Spleen (tissue), 11 donors: ENCODE results near the gene ARID5B. TPM values are rescaled to one million over a fixed set of nuclear protein-coding genes. Genes with fewer than 3 reads are reported as not detected.

ENCODE experiments used
- DNase-seq: peaks from one replicate; pipeline ENCODE4 v3.0.0-alpha.2; 2020
- H3K27ac ChIP-seq, 8 donors: fragments of 200-600 bp; sonication (generic) in 7 of 8; 1 replicate in 4 of 8; 2 replicates in 4 of 8; pipeline versions ENCODE4 v1.5.0 to v1.8.0; 2016 to 2021; ENCODE audit warnings: inconsistent platforms in 4 of 8, mild to moderate bottlenecking in 4 of 8, moderate library complexity in 1 of 8
- H3K27me3 ChIP-seq, 7 donors: fragments of 200-600 bp; sonication (generic) in 6 of 7; replicated peaks in 1 of 7; 1 replicate in 4 of 7; 2 replicates in 3 of 7; pipeline versions ENCODE4 v1.5.0 to v1.8.0; 2016 to 2021; ENCODE audit warnings: inconsistent platforms in 3 of 7, mild to moderate bottlenecking in 1 of 7
- H3K36me3 ChIP-seq, 6 donors: fragments of 200-600 bp; sonication (generic) in 5 of 6; 1 replicate in 4 of 6; 2 replicates in 2 of 6; pipeline versions ENCODE4 v1.5.0 to v1.8.0; 2016 to 2021; ENCODE audit warnings: inconsistent platforms in 2 of 6
- H3K4me1 ChIP-seq, 6 donors: fragments of 200-600 bp; sonication (generic) in 5 of 6; 1 replicate in 3 of 6; 2 replicates in 3 of 6; pipeline versions ENCODE4 v1.5.0 to v1.8.0; 2016 to 2021; ENCODE audit warnings: inconsistent platforms in 3 of 6
- H3K4me3 ChIP-seq, 8 donors: fragments of 200-600 bp; sonication (generic) in 7 of 8; 1 replicate in 4 of 8; 2 replicates in 4 of 8; pipeline versions ENCODE4 v1.5.0 to v1.8.0; 2016 to 2021; ENCODE audit warnings: inconsistent platforms in 4 of 8, mild to moderate bottlenecking in 4 of 8, moderate library complexity in 2 of 8
- H3K9me3 ChIP-seq, 8 donors: fragments of 200-600 bp; sonication (generic) in 7 of 8; 1 replicate in 4 of 8; 2 replicates in 4 of 8; pipeline versions ENCODE4 v1.5.0 to v1.8.0; 2016 to 2021; ENCODE audit warnings: inconsistent platforms in 4 of 8
- CTCF ChIP-seq, 11 experiments: fragments of 200-600 bp in 7 of 11; fragments of 450-650 bp in 4 of 11; sonication (generic) in 4 of 11; IDR thresholded peaks in 8 of 11; conservative IDR thresholded peaks in 3 of 11; 1 replicate in 7 of 11; 2 replicates in 4 of 11; pipeline versions ENCODE4 v1.4.0 to v1.8.0; 2016 to 2021; ENCODE audit warnings: antibody characterized with exemption in 11 of 11, inconsistent platforms in 4 of 11, mild to moderate bottlenecking in 1 of 11
- POLR2A ChIP-seq, 3 donors: fragments of 450-650 bp; IDR thresholded peaks; one replicate each; pipeline ENCODE4 v1.5.1; 2017; ENCODE audit warnings: antibody characterized with exemption in 3 of 3, mild to moderate bottlenecking in 1 of 3
- POLR2AphosphoS5 ChIP-seq, 3 donors: sonication (generic); formaldehyde crosslinking; IDR thresholded peaks; one replicate each; pipeline ENCODE4 v1.5.1; 2017; ENCODE audit warnings: antibody characterized with exemption in 3 of 3
- WGBS, 5 donors: extraction: QIAGEN DNeasy Blood & Tissue Kit in 3 of 5; methylation state at CpG; one replicate each; pipeline versions ENCODE4 v1.1.5 to v1.1.7; 2013 to 2018; 5-methylcytosine and 5-hydroxymethylcytosine counted together
- intact Hi-C: fragments of 100-400 bp; cut with DNase I; formaldehyde crosslinking; loops from one replicate; pipeline ENCODE4 v1.15.0; 2023; ENCODE audit warnings: low total_unique reads
- polyA plus RNA-seq, 3 donors: library from polyadenylated mRNA; stranded (reverse); fragments of 200-250 nt; gene quantifications; one replicate each; pipeline ENCODE4 v1.2.1, GENCODE V29; 2013
- total RNA-seq, 7 donors: library from RNA; depleted of rRNA in 3 of 7; stranded (reverse); fragments of >200 nt in 3 of 7; fragmentation: NEBNext Ultra II Directional in 4 of 7; extraction: Animal tissue kit (Norgen Biotek cat#: 25700) in 4 of 7; gene quantifications; one replicate each; pipeline versions ENCODE4 v1.1.0 to v1.2.1, GENCODE V29; 2016 to 2021
- donor health status: healthy with polysubstance abuse.
- donor health status: DM: no; HTN: no; CAD: no; lungs with moderate emphysema.
- donor health status: DM: no; HTN: no; CAD: no.
- donor health status: Bipolar disorder and iron deficiency.
- donor health status: healthy.
- donor health status: DM: no; HTN: no; CAD: no.
- donor health status: DM: yes; HTN: yes; CAD: no.

Gene ARID5B
- total and polyA plus RNA-seq, 10 donors = 5.6 to 70.7 (median 46.2) TPM

GRCh38 chr10:62092301-62093030 lies 191.0 kb downstream of the ARID5B start:
- peak; percentile 51 for DNase-seq
- WGBS, 5 donors = 94 to 96% (median 96%) methylated on average over 22 of the region's 22 CpGs
- Histone ChIP-seq H3K4me1 (peaks cover 0 to 40% (median 0%) of the 10 kb centered on the region in 6 donors), H3K27ac (no peak overlapping the region), H3K27me3 (no peaks in the 10 kb centered on the region), H3K9me3 (no peaks in the 10 kb centered on the region), H3K36me3 (peaks cover 0 to 97% (median 47%) of the 10 kb centered on the region in 6 donors), H3K4me3 (no peak overlapping the region)
- TF ChIP-seq POLR2A (IDR thresholded peaks at IDR 0.05) (no peak), CTCF (IDR thresholded peaks at IDR 0.05 in 8 of 11, conservative IDR thresholded peaks at IDR 0.05 in 3 of 11) (no peak), POLR2AphosphoS5 (IDR thresholded peaks at IDR 0.05) (peak in 2 of 3 donors; percentile 9 to 40)
- intact Hi-C loops = no loop called here

DNA sequence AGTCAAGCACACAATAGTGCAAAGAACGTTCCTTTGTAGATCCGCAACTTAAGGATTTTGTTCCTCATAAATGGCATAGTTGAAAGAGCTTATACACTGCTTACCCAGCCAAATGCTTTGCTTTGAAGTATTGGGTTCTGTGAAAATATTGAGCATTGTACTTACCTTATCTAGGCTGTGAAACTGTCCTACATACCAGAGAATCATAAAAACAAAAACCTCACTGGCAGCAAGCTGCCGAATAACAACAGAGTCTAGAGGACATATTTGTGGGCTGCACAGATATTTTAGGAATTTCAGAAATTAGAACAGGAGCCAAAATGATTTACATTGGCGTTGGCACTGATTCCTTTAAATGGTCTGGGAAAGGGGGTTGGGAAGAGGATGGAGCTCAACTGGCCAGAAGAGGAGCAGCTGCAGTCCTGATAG lies 192.4 kb downstream of the ARID5B start:
- peaks cover 0 to 31% (median 0%) of the 10 kb centered on the region in 6 donors for H3K4me1 ChIP-seq
- no peak overlapping the region for H3K4me3 ChIP-seq
- WGBS, 5 donors = 67 to 88% (median 84%) methylated on average over 4 of the region's 4 CpGs
- peak overlapping the region in 1 of 8 donors; percentile 8 for H3K27ac ChIP-seq
- no peaks in the 10 kb centered on the region for H3K27me3 ChIP-seq
- TF ChIP-seq POLR2AphosphoS5 (IDR thresholded peaks at IDR 0.05) (peak in 1 of 3 donors; percentile 33), CTCF (IDR thresholded peaks at IDR 0.05 in 8 of 11, conservative IDR thresholded peaks at IDR 0.05 in 3 of 11) (no peak), POLR2A (IDR thresholded peaks at IDR 0.05) (no peak)
- H3K36me3 ChIP-seq = peaks cover 0 to 85% (median 40%) of the 10 kb centered on the region in 6 donors
- intact Hi-C loops = no loop called here
- no peaks in the 10 kb centered on the region for H3K9me3 ChIP-seq
- no peak for DNase-seq

- 73 to 80% (median 77%) methylated on average over 12 of the region's 12 CpGs for WGBS, 5 donors
- DNase-seq = no peak
- Histone ChIP-seq H3K9me3 (no peaks in the 10 kb centered on the region), H3K36me3 (peaks cover 0 to 70% (median 33%) of the 10 kb centered on the region in 6 donors), H3K27me3 (no peaks in the 10 kb centered on the region), H3K4me3 (no peak overlapping the region), H3K4me1 (peaks cover 0 to 27% (median 0%) of the 10 kb centered on the region in 6 donors), H3K27ac (no peak overlapping the region)
- TF ChIP-seq POLR2AphosphoS5 (IDR thresholded peaks at IDR 0.05) = peak in 1 of 3 donors; percentile 7
- no peak for TF ChIP-seq POLR2A (IDR thresholded peaks at IDR 0.05)
- no peak for TF ChIP-seq CTCF (IDR thresholded peaks at IDR 0.05 in 8 of 11, conservative IDR thresholded peaks at IDR 0.05 in 3 of 11)
- intact Hi-C loops = no loop called here
Measured at GRCh38 chr10:62095181-62096122, 194.0 kb downstream of the ARID5B start.
